ENCODE data around the gene STOX2.
"Not testable (repeated sequence)": the region's sequence is repeated elsewhere in the genome, so short reads cannot be mapped to it uniquely, and the experiment has no call there.

Gene STOX2

GRCh38 chr4:183936047-183936446 lies 30.9 kb downstream of the STOX2 start:
- no peak for DNase-seq (ENCODE audit: low read depth in 2 of 2)

GRCh38 chr4:183936574-183937345 lies 31.7 kb downstream of the STOX2 start:
- DNase-seq (ENCODE audit: low read depth in 2 of 2), result no peak

- DNase-seq (ENCODE audit: low read depth in 2 of 2), result no peak
Observed at GRCh38 chr4:183940864-183941263, 35.8 kb downstream of the STOX2 start.

GRCh38 chr4:183941964-183942363 lies 36.9 kb downstream of the STOX2 start:
- DNase-seq (ENCODE audit: low read depth in 2 of 2), result no peak

- DNase-seq (ENCODE audit: low read depth in 2 of 2), result no peak
Observed at GRCh38 chr4:183945741-183946140, 40.6 kb downstream of the STOX2 start.

DNA sequence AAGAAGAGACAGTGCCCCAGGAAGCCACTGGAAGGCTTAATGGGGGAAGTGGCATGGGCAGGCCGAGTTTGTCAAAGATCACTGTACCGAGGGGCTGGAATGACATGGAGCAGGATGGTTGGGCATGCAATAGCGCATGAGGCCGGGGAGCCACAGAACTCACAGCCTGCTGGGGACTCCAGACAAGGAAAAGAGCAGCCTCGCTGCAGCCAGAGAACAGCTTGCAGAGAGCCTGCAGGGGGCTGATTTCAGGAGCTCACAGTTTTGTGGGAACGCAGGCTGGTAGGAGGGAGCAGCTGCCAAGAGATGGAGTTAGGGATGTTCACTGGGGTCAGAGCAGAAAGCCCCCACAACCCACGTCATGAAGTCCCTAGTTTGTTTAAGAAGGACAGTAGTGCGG lies 45.4 kb downstream of the STOX2 start:
- DNase-seq (ENCODE audit: low read depth in 2 of 2), result no peak

GRCh38 chr4:183952652-183953051 lies 47.5 kb downstream of the STOX2 start:
- DNase-seq (ENCODE audit: low read depth in 2 of 2), result not testable (repeated sequence)

DNA sequence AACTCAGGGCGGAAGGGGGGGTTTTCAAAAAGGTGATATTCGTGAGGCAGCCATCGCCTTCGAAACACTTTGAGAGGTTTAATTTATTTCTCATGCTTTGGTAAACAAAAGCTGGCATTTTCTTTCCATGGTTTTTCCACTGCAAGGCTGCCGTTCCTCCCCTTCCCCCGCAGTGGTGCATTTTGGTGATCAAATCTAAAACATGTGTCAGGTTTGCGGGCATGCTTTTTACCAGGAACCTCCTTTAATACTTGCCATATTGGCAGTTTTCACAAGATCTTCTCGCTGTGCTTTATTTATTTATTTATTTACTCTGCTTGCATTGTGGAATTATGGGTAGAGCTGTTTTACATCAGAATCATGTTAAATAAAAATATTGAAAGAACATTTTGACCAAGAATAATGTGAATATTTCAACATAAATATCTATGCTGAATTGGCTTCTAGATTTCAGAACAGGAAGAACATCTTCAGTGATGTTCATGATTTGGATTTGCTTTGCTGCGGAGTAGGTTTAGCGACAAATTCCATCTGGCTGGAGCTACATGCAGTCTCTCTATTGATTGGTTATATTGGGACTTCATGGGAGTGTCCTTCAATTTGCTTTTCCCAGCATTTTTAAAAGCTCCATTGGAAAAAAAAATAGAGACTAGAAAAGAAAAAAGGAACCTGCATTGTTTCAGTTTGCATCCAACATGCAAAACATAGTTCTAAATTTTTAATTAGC lies 54.4 kb downstream of the STOX2 start:
- no peak for DNase-seq (ENCODE audit: low read depth in 2 of 2)

DNA sequence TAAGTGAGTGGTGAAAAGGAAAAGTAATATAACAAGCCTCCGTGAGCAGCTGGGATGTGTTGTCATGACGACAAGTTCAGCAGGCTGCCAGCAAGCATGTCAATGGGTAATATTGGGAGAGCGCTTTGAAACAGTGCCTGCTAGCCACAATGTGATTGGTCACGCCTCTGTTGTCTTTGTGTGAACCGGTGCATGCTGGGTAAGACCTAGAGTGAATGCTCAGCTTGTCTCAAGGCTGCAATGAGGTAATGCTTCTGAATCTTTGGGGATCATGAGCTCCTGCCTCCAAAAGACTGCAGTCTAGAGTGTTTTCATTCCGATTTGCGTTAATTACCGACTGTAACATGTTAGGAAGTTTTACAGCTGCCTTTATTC lies 54.9 kb downstream of the STOX2 start:
- no peak for DNase-seq (ENCODE audit: low read depth in 2 of 2)

- DNase-seq (ENCODE audit: low read depth in 2 of 2), result no peak
Observed at GRCh38 chr4:183960962-183961541, 55.9 kb downstream of the STOX2 start.

- DNase-seq (ENCODE audit: low read depth in 2 of 2), result no peak
Observed at GRCh38 chr4:183961795-183962194, 56.7 kb downstream of the STOX2 start.

DNA sequence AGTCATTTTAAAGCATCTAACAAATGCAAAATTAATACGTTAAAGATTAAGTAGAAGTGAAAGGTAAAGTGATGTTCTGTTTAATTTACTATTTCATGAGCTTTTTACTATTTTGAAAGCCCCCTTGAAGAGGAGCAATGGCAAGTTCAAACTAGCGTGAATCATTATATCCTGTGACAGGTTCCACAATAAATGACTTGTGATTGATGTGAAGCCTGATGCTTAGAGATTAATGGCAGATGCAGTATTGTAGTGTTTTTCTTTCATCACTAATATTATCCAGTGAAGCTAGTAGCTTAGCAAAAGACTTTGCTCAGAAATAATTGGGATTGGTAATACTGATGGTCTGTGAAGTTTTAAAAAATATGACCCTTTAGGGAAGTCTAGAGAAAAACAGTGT lies 57.3 kb downstream of the STOX2 start:
- DNase-seq (ENCODE audit: low read depth in 2 of 2), result no peak

DNA sequence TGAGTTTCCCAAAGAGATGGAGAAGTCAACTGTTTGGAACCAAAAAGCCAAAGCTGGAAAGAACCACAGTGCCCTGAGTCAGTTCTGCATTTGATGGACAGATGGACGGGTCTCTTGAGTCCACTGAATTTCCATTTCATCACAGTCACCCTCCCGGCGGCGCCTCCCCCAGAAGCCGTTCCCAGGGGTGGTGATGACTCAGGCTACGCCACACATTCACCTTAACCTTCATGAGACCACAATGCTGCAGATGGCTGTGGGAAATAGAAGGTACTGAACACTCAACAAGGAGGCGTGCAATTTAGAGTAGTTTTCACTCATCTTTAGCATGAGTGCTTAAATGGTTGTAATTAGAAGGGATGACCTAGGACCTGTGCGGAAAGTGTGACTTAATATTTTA lies 61.3 kb downstream of the STOX2 start:
- DNase-seq (ENCODE audit: low read depth in 2 of 2), result no peak

DNA sequence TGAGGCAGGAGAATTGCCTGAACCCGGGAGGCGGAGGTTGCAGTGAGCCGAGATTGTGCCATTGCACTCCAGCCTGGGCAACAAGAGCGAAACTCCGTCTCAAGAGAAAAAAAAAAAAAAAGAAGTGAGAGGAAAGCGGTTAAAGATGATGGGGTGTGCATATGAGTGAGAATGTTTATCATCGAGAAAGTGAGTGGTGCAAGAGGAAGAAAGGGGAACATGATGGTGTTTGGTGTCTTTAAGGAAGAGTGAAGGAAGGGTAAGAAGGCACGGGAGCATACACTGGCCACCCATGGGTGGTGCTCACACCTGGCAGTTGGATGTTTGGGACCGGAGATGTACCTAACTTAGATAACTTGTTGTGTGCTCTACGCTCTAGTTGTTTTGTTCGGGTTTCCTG lies 62.2 kb downstream of the STOX2 start:
- DNase-seq (ENCODE audit: low read depth in 2 of 2), result no peak

- no peak for DNase-seq (ENCODE audit: low read depth in 2 of 2)
Observed at GRCh38 chr4:183968502-183968901, 63.4 kb downstream of the STOX2 start.

GRCh38 chr4:183968931-183969330 lies 63.8 kb downstream of the STOX2 start:
- no peak for DNase-seq (ENCODE audit: low read depth in 2 of 2)

DNA sequence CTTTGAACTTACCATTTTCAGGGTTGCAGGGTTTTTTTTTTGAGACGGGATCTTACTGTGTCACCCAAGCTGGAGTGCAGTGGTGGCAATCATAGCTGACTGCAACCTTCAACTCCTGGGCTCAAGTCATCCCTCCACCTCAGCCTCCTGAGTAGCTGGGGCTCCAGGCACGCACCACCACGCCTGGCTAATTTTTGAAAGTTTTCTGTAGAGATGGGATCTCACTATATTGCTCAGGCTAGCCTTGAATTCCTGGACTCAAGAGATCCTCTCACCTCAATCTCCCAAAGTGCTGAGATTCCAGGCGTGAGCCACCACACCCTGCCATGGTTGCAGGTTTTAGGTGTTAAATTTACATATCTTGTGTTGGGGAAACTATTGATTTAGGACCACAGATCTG lies 64.5 kb downstream of the STOX2 start:
- DNase-seq (ENCODE audit: low read depth in 2 of 2), result no peak

DNA sequence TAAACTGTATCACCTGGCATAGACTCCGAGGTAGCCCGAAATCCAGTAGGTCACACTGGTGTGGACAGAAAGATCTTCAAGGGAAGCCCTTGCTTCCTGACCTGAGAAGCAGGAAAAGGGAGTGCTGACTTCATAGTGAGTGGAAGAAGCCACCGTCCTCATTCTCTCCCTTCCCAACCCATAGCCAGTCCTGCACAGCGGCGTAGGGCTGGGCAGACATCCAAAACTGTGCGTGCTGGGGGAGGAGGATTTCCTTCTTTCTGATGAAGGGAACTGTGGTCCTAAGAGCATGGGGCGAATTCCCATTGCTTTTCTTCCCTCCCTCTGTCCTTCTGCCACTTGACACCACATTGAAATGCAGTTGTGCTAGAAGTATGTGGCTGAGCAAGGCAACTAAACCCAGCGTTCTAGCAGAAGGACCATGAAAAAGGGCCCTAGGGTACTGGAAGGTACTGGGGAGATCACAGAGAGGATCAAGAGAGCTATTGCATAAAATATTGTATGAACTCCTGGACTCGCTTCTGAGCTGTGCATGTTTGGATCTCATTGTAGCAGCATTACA lies 66.9 kb downstream of the STOX2 start:
- no peak for DNase-seq (ENCODE audit: low read depth in 2 of 2)

DNA sequence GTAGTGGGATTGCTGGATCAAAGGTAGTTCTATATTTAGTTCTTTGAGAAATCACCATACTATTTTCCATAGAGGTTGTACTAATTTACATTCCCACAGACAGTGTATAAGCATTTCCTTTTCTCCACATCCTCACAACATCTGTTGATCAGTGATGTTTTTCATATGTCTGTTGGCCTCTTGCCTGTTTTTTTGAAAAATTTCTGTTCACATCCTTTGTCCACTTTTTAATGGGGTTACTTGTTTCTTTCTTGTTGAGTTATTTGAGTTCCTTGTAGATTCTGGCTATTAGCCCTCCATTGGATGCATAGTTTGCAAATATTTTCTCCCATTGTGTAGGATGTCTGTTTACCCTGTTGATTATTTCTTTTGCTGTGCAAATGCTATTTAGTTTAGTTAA lies 72.6 kb downstream of the STOX2 start:
- no peak for DNase-seq (ENCODE audit: low read depth in 2 of 2)

GRCh38 chr4:183984566-183984965 lies 79.5 kb downstream of the STOX2 start:
- DNase-seq (ENCODE audit: low read depth in 2 of 2), result no peak

DNA sequence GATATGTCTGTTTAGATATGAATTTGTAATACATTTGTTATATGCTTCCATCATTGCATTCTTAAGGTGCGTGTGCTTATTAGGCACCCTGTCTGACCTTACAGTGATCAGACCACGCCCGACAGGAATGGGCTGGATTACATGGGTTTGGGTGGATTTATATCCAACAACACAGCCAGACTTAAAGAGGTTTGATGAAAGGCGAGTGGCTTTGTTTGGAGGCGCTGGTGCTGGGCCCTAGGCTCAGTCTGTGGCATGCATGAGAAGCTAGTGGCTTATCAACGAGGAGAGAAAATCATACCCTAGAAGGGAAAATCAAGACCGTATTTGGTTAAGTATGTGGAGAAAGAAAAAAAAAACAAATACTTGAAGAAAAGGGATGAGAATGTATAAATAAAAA lies 80.7 kb downstream of the STOX2 start:
- DNase-seq (ENCODE audit: low read depth in 2 of 2), result no peak

DNA sequence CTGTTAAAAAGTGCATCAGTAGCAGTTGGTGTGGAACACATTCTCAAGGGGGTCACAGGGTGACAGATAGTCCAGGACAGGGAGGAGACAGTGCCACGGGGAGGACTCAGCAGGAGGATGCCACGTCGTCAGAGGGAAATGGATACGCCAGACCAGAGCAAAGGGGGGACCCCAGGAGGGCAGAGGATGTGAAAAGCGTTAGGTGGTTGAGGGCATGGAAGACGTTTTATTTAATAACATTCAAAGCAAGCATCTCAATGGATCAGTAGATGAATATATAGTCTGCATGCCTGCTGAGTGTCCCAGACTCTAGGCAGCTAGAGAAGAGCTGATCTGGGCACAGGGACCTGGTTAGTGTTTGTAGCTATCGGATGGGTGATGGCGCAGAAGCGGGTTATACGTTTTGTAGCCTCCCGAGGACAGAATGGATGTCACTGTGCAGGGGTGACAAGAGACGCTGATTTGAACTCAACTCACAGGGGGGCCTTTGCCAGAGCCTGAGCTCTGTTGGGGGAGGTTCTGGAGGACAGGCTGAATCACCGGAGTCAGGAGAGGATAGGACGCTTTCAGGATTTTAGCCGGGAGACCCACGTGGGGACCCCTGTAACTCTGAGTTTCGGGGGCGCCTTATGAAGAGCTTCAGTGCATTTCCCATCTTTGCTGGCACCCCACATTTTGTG lies 81.3 kb downstream of the STOX2 start:
- no peak for DNase-seq (ENCODE audit: low read depth in 2 of 2)
